Sigmoid colon (tissue), 7 donors: ENCODE results near the gene EFNA3. TPM values are rescaled to one million over a fixed set of nuclear protein-coding genes. Genes with fewer than 3 reads are reported as not detected.

ENCODE experiments used
- DNase-seq: peaks from one replicate; pipeline ENCODE4 v3.0.0-alpha.2; 2019
- H3K27ac ChIP-seq, 4 donors: fragments of 200-600 bp; sonication (generic); one replicate each; pipeline ENCODE4 v1.5.1; 2016 to 2019; ENCODE audit warnings: mild to moderate bottlenecking in 1 of 4
- H3K27me3 ChIP-seq, 3 donors: fragments of 200-600 bp; sonication (generic); one replicate each; pipeline ENCODE4 v1.5.1; 2019; ENCODE audit warnings: mild to moderate bottlenecking in 1 of 3
- H3K36me3 ChIP-seq, 4 donors: fragments of 200-600 bp; sonication (generic); one replicate each; pipeline ENCODE4 v1.5.1; 2016 to 2019
- H3K4me1 ChIP-seq, 4 donors: fragments of 200-600 bp; sonication (generic); one replicate each; pipeline ENCODE4 v1.5.1; 2017 to 2019
- H3K4me3 ChIP-seq, 4 donors: fragments of 200-600 bp; sonication (generic); one replicate each; pipeline ENCODE4 v1.5.1; 2017 to 2019; ENCODE audit warnings: mild to moderate bottlenecking in 2 of 4, moderate library complexity in 1 of 4
- H3K9me3 ChIP-seq, 4 donors: fragments of 200-600 bp in 3 of 4; sonication (generic) in 3 of 4; one replicate each; pipeline versions ENCODE4 v1.5.1 to v1.6.1; 2013 to 2019
- EP300 ChIP-seq, 4 donors: sonication (generic); formaldehyde crosslinking; IDR thresholded peaks; one replicate each; pipeline ENCODE4 v1.6.1; 2017; ENCODE audit warnings: antibody characterized with exemption in 4 of 4
- POLR2A ChIP-seq, 2 donors: fragments of 450-650 bp; IDR thresholded peaks; one replicate each; pipeline ENCODE4 v1.6.1; 2016; ENCODE audit warnings: antibody characterized with exemption in 2 of 2, mild to moderate bottlenecking in 2 of 2, moderate library complexity in 2 of 2
- POLR2AphosphoS5 ChIP-seq, 4 donors: sonication (generic); formaldehyde crosslinking; IDR thresholded peaks; one replicate each; pipeline ENCODE4 v1.6.1; 2017; ENCODE audit warnings: antibody characterized with exemption in 4 of 4
- WGBS, 2 donors: extraction: QIAGEN DNeasy Blood & Tissue Kit; methylation state at CpG; one replicate each; pipeline ENCODE4 v1.1.7; 2013; 5-methylcytosine and 5-hydroxymethylcytosine counted together
- intact Hi-C: fragments of 100-400 bp; cut with DNase I; formaldehyde crosslinking; loops from one replicate; pipeline ENCODE4 v1.15.1; 2023
- polyA plus RNA-seq, 3 donors: library from polyadenylated mRNA; stranded (reverse); fragments of 200-250 nt; gene quantifications; one replicate each; pipeline ENCODE4 v1.2.3, GENCODE V29; 2013
- small RNA-seq, 3 donors: library from RNA; depleted of rRNA; stranded (forward); fragments of <200 nt; gene quantifications; one replicate each; pipeline ENCODE3, GENCODE V24; 2016
- total RNA-seq, 4 donors: library from RNA; depleted of rRNA; stranded (reverse); fragments of >200 nt; gene quantifications; one replicate each; pipeline ENCODE4 v1.1.0, GENCODE V29; 2016
- TF ChIP-seq, protein P1 (sequence below), 4 experiments: fragments of 450-650 bp in 3 of 4; fragments of 200-600 bp in 1 of 4; IDR thresholded peaks; one replicate each; pipeline ENCODE4 v1.5.1; 2016 to 2019; ENCODE audit warnings: antibody characterized with exemption in 4 of 4, mild to moderate bottlenecking in 3 of 4, moderate library complexity in 2 of 4
- donor health status: healthy with polysubstance abuse.
- donor health status: Bipolar disorder and iron deficiency.
- donor health status: healthy.

The EFNA3 gene
- total and polyA plus RNA-seq, 7 donors: 0.27 to 9.0 (median 3.0) TPM

GRCh38 chr1:155136748-155137147 is 58.1 kb downstream of the EFNA3 start:
- WGBS, 2 donors: 13 to 24% methylated on average over 6 of the region's 6 CpGs
- Histone ChIP-seq H3K4me1 (peaks cover 0 to 50% (median 40%) of the 10 kb centered on the region in 4 donors), H3K9me3 (no peaks in the 10 kb centered on the region), H3K27me3 (no peaks in the 10 kb centered on the region), H3K4me3 (peak overlapping the region; percentile 52 to 72 (median 70)), H3K36me3 (peaks cover 14 to 29% (median 18%) of the 10 kb centered on the region in 4 donors), H3K27ac (peak overlapping the region; percentile 94 to 99 (median 98))
- no peak for TF ChIP-seq POLR2A (IDR thresholded peaks at IDR 0.05)
- no peak for TF ChIP-seq EP300 (IDR thresholded peaks at IDR 0.05)
- TF ChIP-seq POLR2AphosphoS5 (IDR thresholded peaks at IDR 0.05): no peak
- TF ChIP-seq, protein P1, sequence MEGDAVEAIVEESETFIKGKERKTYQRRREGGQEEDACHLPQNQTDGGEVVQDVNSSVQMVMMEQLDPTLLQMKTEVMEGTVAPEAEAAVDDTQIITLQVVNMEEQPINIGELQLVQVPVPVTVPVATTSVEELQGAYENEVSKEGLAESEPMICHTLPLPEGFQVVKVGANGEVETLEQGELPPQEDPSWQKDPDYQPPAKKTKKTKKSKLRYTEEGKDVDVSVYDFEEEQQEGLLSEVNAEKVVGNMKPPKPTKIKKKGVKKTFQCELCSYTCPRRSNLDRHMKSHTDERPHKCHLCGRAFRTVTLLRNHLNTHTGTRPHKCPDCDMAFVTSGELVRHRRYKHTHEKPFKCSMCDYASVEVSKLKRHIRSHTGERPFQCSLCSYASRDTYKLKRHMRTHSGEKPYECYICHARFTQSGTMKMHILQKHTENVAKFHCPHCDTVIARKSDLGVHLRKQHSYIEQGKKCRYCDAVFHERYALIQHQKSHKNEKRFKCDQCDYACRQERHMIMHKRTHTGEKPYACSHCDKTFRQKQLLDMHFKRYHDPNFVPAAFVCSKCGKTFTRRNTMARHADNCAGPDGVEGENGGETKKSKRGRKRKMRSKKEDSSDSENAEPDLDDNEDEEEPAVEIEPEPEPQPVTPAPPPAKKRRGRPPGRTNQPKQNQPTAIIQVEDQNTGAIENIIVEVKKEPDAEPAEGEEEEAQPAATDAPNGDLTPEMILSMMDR (IDR thresholded peaks at IDR 0.05): no peak
- intact Hi-C loops: loop anchor here (5.0 kb wide), 1 partner anchor 36 kb away; the partner anchor contains the start of genes KRTCAP2 and TRIM46
- no peak for DNase-seq

Small RNA genes lying within 50 kb of the gene (small RNA-seq; reads per million reads assigned to genes)
- 0 reads per million in 3 donors for gene RF00019

Other genes with a start within 250 kb of the EFNA3 start
- gene KCNN3, start 208.6 kb upstream of the EFNA3 start, total RNA-seq: 10 to 100 TPM in 3 of 4 donors, 1 to 10 TPM in 1; 9.4 to 27.7 (median 17.7) TPM
- 1 to 10 TPM in 1 of 3 donors, under 1 TPM in 2; 0.23 to 1.5 (median 0.60) TPM for gene KCNN3, start 208.6 kb upstream of the EFNA3 start, polyA plus RNA-seq
- 10 to 100 TPM; 11.1 to 19.6 (median 13.7) TPM for gene PMVK, start 142.1 kb upstream of the EFNA3 start, total RNA-seq
- 10 to 100 TPM; 53.1 to 54.1 (median 53.2) TPM for gene PMVK, start 142.1 kb upstream of the EFNA3 start, polyA plus RNA-seq
- gene PBXIP1, start 122.7 kb upstream of the EFNA3 start, total RNA-seq: 100 to 1,000 TPM; 178 to 251 (median 201) TPM
- 10 to 100 TPM in 2 of 3 donors, 1 to 10 TPM in 1; 8.3 to 66.2 (median 13.2) TPM for gene PBXIP1, start 122.7 kb upstream of the EFNA3 start, polyA plus RNA-seq
- 10 to 100 TPM; 15.0 to 23.3 (median 16.6) TPM for gene PYGO2, start 117.1 kb upstream of the EFNA3 start, total RNA-seq
- gene PYGO2, start 117.1 kb upstream of the EFNA3 start, polyA plus RNA-seq: 10 to 100 TPM; 13.6 to 26.9 (median 16.8) TPM
- 10 to 100 TPM; 49.2 to 80.4 (median 57.0) TPM for gene SHC1, start 108.1 kb upstream of the EFNA3 start, total RNA-seq
- 10 to 100 TPM; 58.5 to 75.2 (median 63.1) TPM for gene SHC1, start 108.1 kb upstream of the EFNA3 start, polyA plus RNA-seq
- 10 to 100 TPM; 10.2 to 35.7 (median 25.7) TPM for gene CKS1B, start 104.2 kb upstream of the EFNA3 start, total RNA-seq
- 100 to 1,000 TPM in 1 of 3 donors, 10 to 100 TPM in 2; 73.3 to 104 (median 95.5) TPM for gene CKS1B, start 104.2 kb upstream of the EFNA3 start, polyA plus RNA-seq
- 10 to 100 TPM; 17.5 to 22.8 (median 18.5) TPM for gene FLAD1, start 95.5 kb upstream of the EFNA3 start, total RNA-seq
- 10 to 100 TPM; 24.6 to 36.5 (median 27.7) TPM for gene FLAD1, start 95.5 kb upstream of the EFNA3 start, polyA plus RNA-seq
- gene LENEP, start 85.3 kb upstream of the EFNA3 start, total RNA-seq: not detected
- gene LENEP, start 85.3 kb upstream of the EFNA3 start, polyA plus RNA-seq: under 1 TPM in 1 of 3 donors, not detected in 2; 0.39 TPM
- 10 to 100 TPM; 24.4 to 35.3 (median 29.5) TPM for gene ZBTB7B, start 76.0 kb upstream of the EFNA3 start, total RNA-seq
- gene ZBTB7B, start 76.0 kb upstream of the EFNA3 start, polyA plus RNA-seq: 100 to 1,000 TPM in 2 of 3 donors, 10 to 100 TPM in 1; 71.5 to 342 (median 141) TPM
- under 1 TPM in 3 of 4 donors, not detected in 1; 0.27 to 0.49 (median 0.36) TPM for gene DCST2, start 45.1 kb upstream of the EFNA3 start, total RNA-seq
- gene DCST2, start 45.1 kb upstream of the EFNA3 start, polyA plus RNA-seq: 1 to 10 TPM in 1 of 3 donors, not detected in 2; 2.0 TPM
- gene DCST1, start 45.0 kb upstream of the EFNA3 start, total RNA-seq: under 1 TPM in 1 of 4 donors, not detected in 3; 0.16 TPM
- gene DCST1, start 45.0 kb upstream of the EFNA3 start, polyA plus RNA-seq: under 1 TPM in 1 of 3 donors, not detected in 2; 0.09 TPM
- 10 to 100 TPM; 42.6 to 66.7 (median 53.1) TPM for gene ADAM15, start 27.5 kb upstream of the EFNA3 start, total RNA-seq
- gene ADAM15, start 27.5 kb upstream of the EFNA3 start, polyA plus RNA-seq: 100 to 1,000 TPM in 1 of 3 donors, 10 to 100 TPM in 2; 37.8 to 186 (median 55.9) TPM
- 1 to 10 TPM; 1.6 to 5.0 (median 3.1) TPM for gene EFNA4, start 15.1 kb upstream of the EFNA3 start, total RNA-seq
- gene EFNA4, start 15.1 kb upstream of the EFNA3 start, polyA plus RNA-seq: 10 to 100 TPM; 10.2 to 22.2 (median 12.0) TPM
- gene EFNA1, start 49.0 kb downstream of the EFNA3 start, total RNA-seq: 10 to 100 TPM; 15.5 to 22.5 (median 16.4) TPM
- 100 to 1,000 TPM in 1 of 3 donors, 10 to 100 TPM in 2; 34.7 to 112 (median 48.1) TPM for gene EFNA1, start 49.0 kb downstream of the EFNA3 start, polyA plus RNA-seq
- 10 to 100 TPM in 3 of 4 donors, 1 to 10 TPM in 1; 8.0 to 21.4 (median 14.0) TPM for gene SLC50A1, start 57.0 kb downstream of the EFNA3 start, total RNA-seq
- gene SLC50A1, start 57.0 kb downstream of the EFNA3 start, polyA plus RNA-seq: 100 to 1,000 TPM in 1 of 3 donors, 10 to 100 TPM in 2; 46.8 to 151 (median 77.4) TPM
- gene DPM3, start 61.7 kb downstream of the EFNA3 start, total RNA-seq: 100 to 1,000 TPM in 3 of 4 donors, 10 to 100 TPM in 1; 29.2 to 144 (median 127) TPM
- gene DPM3, start 61.7 kb downstream of the EFNA3 start, polyA plus RNA-seq: 100 to 1,000 TPM; 143 to 220 (median 196) TPM
- 100 to 1,000 TPM in 3 of 4 donors, 10 to 100 TPM in 1; 72.9 to 119 (median 110) TPM for gene KRTCAP2, start 94.5 kb downstream of the EFNA3 start, total RNA-seq
- 100 to 1,000 TPM in 2 of 3 donors, 10 to 100 TPM in 1; 74.2 to 245 (median 114) TPM for gene KRTCAP2, start 94.5 kb downstream of the EFNA3 start, polyA plus RNA-seq
- 1 to 10 TPM in 1 of 4 donors, under 1 TPM in 3; 0.16 to 3.0 (median 0.52) TPM for gene TRIM46, start 95.0 kb downstream of the EFNA3 start, total RNA-seq
- under 1 TPM in 2 of 3 donors, not detected in 1; 0.60 to 0.92 TPM for gene TRIM46, start 95.0 kb downstream of the EFNA3 start, polyA plus RNA-seq
- 10 to 100 TPM in 3 of 4 donors, 1 to 10 TPM in 1; 9.6 to 43.5 (median 18.5) TPM for gene THBS3, start 129.1 kb downstream of the EFNA3 start, total RNA-seq
- gene THBS3, start 129.1 kb downstream of the EFNA3 start, polyA plus RNA-seq: 10 to 100 TPM in 1 of 3 donors, 1 to 10 TPM in 2; 3.5 to 13.4 (median 6.0) TPM
- gene MTX1, start 129.9 kb downstream of the EFNA3 start, total RNA-seq: 10 to 100 TPM; 15.5 to 29.8 (median 27.7) TPM
- gene MTX1, start 129.9 kb downstream of the EFNA3 start, polyA plus RNA-seq: 10 to 100 TPM; 51.7 to 69.7 (median 53.2) TPM
- 10 to 100 TPM; 11.8 to 44.0 (median 16.0) TPM for gene ENTREP3, start 176.6 kb downstream of the EFNA3 start, total RNA-seq
- gene ENTREP3, start 176.6 kb downstream of the EFNA3 start, polyA plus RNA-seq: 10 to 100 TPM in 1 of 3 donors, 1 to 10 TPM in 2; 5.4 to 17.6 (median 6.5) TPM
- gene SCAMP3, start 183.5 kb downstream of the EFNA3 start, total RNA-seq: 10 to 100 TPM; 25.1 to 45.3 (median 36.5) TPM
- 10 to 100 TPM; 11.6 to 56.4 (median 22.8) TPM for gene SCAMP3, start 183.5 kb downstream of the EFNA3 start, polyA plus RNA-seq
- 10 to 100 TPM; 21.4 to 33.2 (median 25.3) TPM for gene CLK2, start 194.7 kb downstream of the EFNA3 start, total RNA-seq
- gene CLK2, start 194.7 kb downstream of the EFNA3 start, polyA plus RNA-seq: 10 to 100 TPM in 2 of 3 donors, 1 to 10 TPM in 1; 7.2 to 45.9 (median 14.4) TPM
- gene HCN3, start 198.6 kb downstream of the EFNA3 start, total RNA-seq: 1 to 10 TPM; 1.2 to 5.5 (median 2.3) TPM
- gene HCN3, start 198.6 kb downstream of the EFNA3 start, polyA plus RNA-seq: 1 to 10 TPM in 2 of 3 donors, under 1 TPM in 1; 0.69 to 8.6 (median 1.2) TPM
- not detected for gene PKLR, start 222.6 kb downstream of the EFNA3 start, total RNA-seq
- gene PKLR, start 222.6 kb downstream of the EFNA3 start, polyA plus RNA-seq: under 1 TPM; under 0.01 to 0.69 (median 0.38) TPM
- gene FDPS, start 230.0 kb downstream of the EFNA3 start, total RNA-seq: 10 to 100 TPM; 73.7 to 96.8 (median 81.3) TPM
- 100 to 1,000 TPM; 144 to 570 (median 299) TPM for gene FDPS, start 230.0 kb downstream of the EFNA3 start, polyA plus RNA-seq
- gene RUSC1, start 242.1 kb downstream of the EFNA3 start, total RNA-seq: 10 to 100 TPM; 12.5 to 27.4 (median 16.0) TPM
- 10 to 100 TPM; 48.3 to 76.3 (median 67.7) TPM for gene RUSC1, start 242.1 kb downstream of the EFNA3 start, polyA plus RNA-seq